ENCODE data around the gene RAPGEF6. TPM values are rescaled to one million over a fixed set of nuclear protein-coding genes. Genes with fewer than 3 reads are reported as not detected.
"Not testable (repeated sequence)": the region's sequence is repeated elsewhere in the genome, so short reads cannot be mapped to it uniquely, and the experiment has no call there.

Gene RAPGEF6
- total and polyA plus RNA-seq, 9 of the 15 experiments (the other 6 are each of a cell fraction or from before 2014, with no cell fraction given) = 2.7 to 23.4 (median 12.7) TPM

- DNase-seq (ENCODE audit: extremely low read depth in 1 of 4, low spot score in 3 of 4); H3K9me3 ChIP-seq (replicated peaks; ENCODE audit: control insufficient read depth, insufficient read depth, low read depth, low read length); H3K27me3 ChIP-seq (ENCODE audit: control insufficient read depth in 2 of 2, insufficient read depth in 2 of 2, low read length in 2 of 2); H4K20me1 ChIP-seq (replicated peaks; ENCODE audit: control insufficient read depth, insufficient read depth, low read length); H2AFZ ChIP-seq (ENCODE audit: low read depth, low read length); POLR2A ChIA-PET; H3K4me3 ChIP-seq; intact Hi-C loops (cut with micrococcal nuclease); ATAC-seq; H3K4me2 ChIP-seq (ENCODE audit: insufficient read depth, low read length); CTCF ChIA-PET (ENCODE audit: low intra/inter-chr PET ratio); BruUV-seq (replicated peaks); H3K9me1 ChIP-seq (ENCODE audit: control insufficient read depth, insufficient read depth, low read length); in situ Hi-C loops (cut with MboI); FAIRE-seq; H3K27ac ChIP-seq (ENCODE audit: extremely low read depth, low read depth, low read length); H3K9ac ChIP-seq (ENCODE audit: insufficient read depth in 1 of 2, low read depth in 2 of 2, low read length in 2 of 2): not testable (repeated sequence)
- Histone ChIP-seq H3K79me2 (ENCODE audit: control insufficient read depth, insufficient read depth, low read length) (peaks cover 99% of the 10 kb centered on the region), H3K4me1 (replicated peaks in 1 of 2; ENCODE audit: control insufficient read depth in 2 of 2, insufficient read depth in 2 of 2, low read length in 2 of 2) (peaks cover 9 to 10% of the 10 kb centered on the region in 2 experiments; a peak in 3 of 5 replicates), H3K36me3 (ENCODE audit: control insufficient read depth, insufficient read depth, low read length) (peaks cover 23% of the 10 kb centered on the region)
- WGBS (ENCODE audit: insufficient coverage, low coverage, missing lambda C conversion rate) = 88% methylated on average over 2 of the region's 2 CpGs
Measured at GRCh38 chr5:131621164-131621563, 13.9 kb downstream of the RAPGEF6 start.

GRCh38 chr5:131619102-131619501 is 15.9 kb downstream of the RAPGEF6 start:
- CTCF ChIA-PET (ENCODE audit: low intra/inter-chr PET ratio) = no interaction called here
- ATAC-seq = peak; percentile 8; the same call in 2 of the 3 replicates
- TF ChIP-seq PATZ1 (CRISPR knock-in tag; IDR thresholded peaks at IDR 0.05; ENCODE audit: borderline replicate concordance) = no peak
- TF ChIP-seq ZNF785 (CRISPR knock-in tag; IDR thresholded peaks at IDR 0.05) = no peak
- TF ChIP-seq, protein P1, sequence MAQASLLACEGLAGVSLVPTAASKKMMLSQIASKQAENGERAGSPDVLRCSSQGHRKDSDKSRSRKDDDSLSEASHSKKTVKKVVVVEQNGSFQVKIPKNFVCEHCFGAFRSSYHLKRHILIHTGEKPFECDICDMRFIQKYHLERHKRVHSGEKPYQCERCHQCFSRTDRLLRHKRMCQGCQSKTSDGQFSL (CRISPR knock-in tag; IDR thresholded peaks at IDR 0.05) = 0 out of 2 replicates have a peak, but pooled peaks have one; percentile 34
- TF ChIP-seq, protein P1 (tag; IDR thresholded peaks at IDR 0.05) = no peak
- TF ChIP-seq, protein P2, sequence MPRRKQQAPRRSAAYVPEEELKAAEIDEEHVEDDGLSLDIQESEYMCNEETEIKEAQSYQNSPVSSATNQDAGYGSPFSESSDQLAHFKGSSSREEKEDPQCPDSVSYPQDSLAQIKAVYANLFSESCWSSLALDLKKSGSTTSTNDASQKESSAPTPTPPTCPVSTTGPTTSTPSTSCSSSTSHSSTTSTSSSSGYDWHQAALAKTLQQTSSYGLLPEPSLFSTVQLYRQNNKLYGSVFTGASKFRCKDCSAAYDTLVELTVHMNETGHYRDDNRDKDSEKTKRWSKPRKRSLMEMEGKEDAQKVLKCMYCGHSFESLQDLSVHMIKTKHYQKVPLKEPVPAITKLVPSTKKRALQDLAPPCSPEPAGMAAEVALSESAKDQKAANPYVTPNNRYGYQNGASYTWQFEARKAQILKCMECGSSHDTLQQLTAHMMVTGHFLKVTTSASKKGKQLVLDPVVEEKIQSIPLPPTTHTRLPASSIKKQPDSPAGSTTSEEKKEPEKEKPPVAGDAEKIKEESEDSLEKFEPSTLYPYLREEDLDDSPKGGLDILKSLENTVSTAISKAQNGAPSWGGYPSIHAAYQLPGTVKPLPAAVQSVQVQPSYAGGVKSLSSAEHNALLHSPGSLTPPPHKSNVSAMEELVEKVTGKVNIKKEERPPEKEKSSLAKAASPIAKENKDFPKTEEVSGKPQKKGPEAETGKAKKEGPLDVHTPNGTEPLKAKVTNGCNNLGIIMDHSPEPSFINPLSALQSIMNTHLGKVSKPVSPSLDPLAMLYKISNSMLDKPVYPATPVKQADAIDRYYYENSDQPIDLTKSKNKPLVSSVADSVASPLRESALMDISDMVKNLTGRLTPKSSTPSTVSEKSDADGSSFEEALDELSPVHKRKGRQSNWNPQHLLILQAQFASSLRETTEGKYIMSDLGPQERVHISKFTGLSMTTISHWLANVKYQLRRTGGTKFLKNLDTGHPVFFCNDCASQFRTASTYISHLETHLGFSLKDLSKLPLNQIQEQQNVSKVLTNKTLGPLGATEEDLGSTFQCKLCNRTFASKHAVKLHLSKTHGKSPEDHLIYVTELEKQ (CRISPR knock-in tag; IDR thresholded peaks at IDR 0.05) = no peak
- no peak for TF ChIP-seq RBM25 (IDR thresholded peaks at IDR 0.05; ENCODE audit: low read depth, low read length, severe bottlenecking)
- no peak for TF ChIP-seq EHMT2 (IDR thresholded peaks at IDR 0.05)
- Histone ChIP-seq H2AFZ (ENCODE audit: low read depth, low read length) (no peak overlapping the region), H4K20me1 (replicated peaks; ENCODE audit: control insufficient read depth, insufficient read depth, low read length) (no peaks in the 10 kb centered on the region), H3K9me1 (ENCODE audit: control insufficient read depth, insufficient read depth, low read length) (peaks cover 3% of the 10 kb centered on the region), H3K4me2 (ENCODE audit: insufficient read depth, low read length) (no peak overlapping the region), H3K27ac (ENCODE audit: extremely low read depth, low read depth, low read length) (no peak overlapping the region), H3K4me3 (no peak overlapping the region), H3K9me3 (replicated peaks; ENCODE audit: control insufficient read depth, insufficient read depth, low read depth, low read length) (no peaks in the 10 kb centered on the region), H3K4me1 (replicated peaks in 1 of 2; ENCODE audit: control insufficient read depth in 2 of 2, insufficient read depth in 2 of 2, low read length in 2 of 2) (peaks cover 9 to 10% of the 10 kb centered on the region in 2 experiments; a peak in 3 of 5 replicates), H3K79me2 (ENCODE audit: control insufficient read depth, insufficient read depth, low read length) (peaks cover 100% of the 10 kb centered on the region), H3K36me3 (ENCODE audit: control insufficient read depth, insufficient read depth, low read length) (peaks cover 20% of the 10 kb centered on the region), H3K27me3 (ENCODE audit: control insufficient read depth in 2 of 2, insufficient read depth in 2 of 2, low read length in 2 of 2) (no peaks in the 10 kb centered on the region), H3K9ac (ENCODE audit: insufficient read depth in 1 of 2, low read depth in 2 of 2, low read length in 2 of 2) (no peak overlapping the region)
- intact Hi-C loops (cut with micrococcal nuclease) = no loop called here
- WGBS (ENCODE audit: insufficient coverage, low coverage, missing lambda C conversion rate) = 74% methylated on average over 8 of the region's 8 CpGs
- in situ Hi-C loops (cut with MboI) = no loop called here
- BruUV-seq (replicated peaks) = no TSS peak
- POLR2A ChIA-PET = interaction anchor here (1.0 kb wide), 1 partner anchor 9 kb away, joined by 4 read pairs; no protein-coding TSS in a partner anchor
- peak; percentile 26 for FAIRE-seq
- no peak for DNase-seq (ENCODE audit: extremely low read depth in 1 of 4, low spot score in 3 of 4)

All from K562 (cell line).